ENCODE data around the gene SMC6. TPM values are rescaled to one million over a fixed set of nuclear protein-coding genes. Genes with fewer than 3 reads are reported as not detected.

Gene SMC6
- total RNA-seq, 1 donor from 2014 or later: 23.6 TPM

- no peak for ATAC-seq
- intact Hi-C loops (cut with DNase I): no loop called here
- DNase-seq (ENCODE audit: low spot score): no peak
Observed at GRCh38 chr2:17729880-17730279, 23.7 kb downstream of the SMC6 start.

- ATAC-seq (no peak), DNase-seq (ENCODE audit: low spot score) (no peak)
- intact Hi-C loops (cut with DNase I): no loop called here
Observed at GRCh38 chr2:17728210-17728609, 25.4 kb downstream of the SMC6 start.

- DNase-seq (ENCODE audit: low spot score) (no peak), ATAC-seq (no peak)
- intact Hi-C loops (cut with DNase I): no loop called here
Observed at GRCh38 chr2:17719562-17720371, 33.8 kb downstream of the SMC6 start.

- ATAC-seq: no peak
- intact Hi-C loops (cut with DNase I): no loop called here
- no peak for DNase-seq (ENCODE audit: low spot score)
Observed at GRCh38 chr2:17718689-17719088, 34.9 kb downstream of the SMC6 start.

GRCh38 chr2:17717666-17718065 is 35.9 kb downstream of the SMC6 start:
- no peak for DNase-seq (ENCODE audit: low spot score)
- intact Hi-C loops (cut with DNase I): no loop called here
- no peak for ATAC-seq

- no peak for ATAC-seq
- no peak for DNase-seq (ENCODE audit: low spot score)
- intact Hi-C loops (cut with DNase I): no loop called here
Observed at GRCh38 chr2:17713291-17713690, 40.3 kb downstream of the SMC6 start.

GRCh38 chr2:17710547-17711248 is 42.9 kb downstream of the SMC6 start:
- ATAC-seq: no peak
- DNase-seq (ENCODE audit: low spot score): no peak
- intact Hi-C loops (cut with DNase I): no loop called here

GRCh38 chr2:17709897-17710296 is 43.7 kb downstream of the SMC6 start:
- ATAC-seq (no peak), DNase-seq (ENCODE audit: low spot score) (no peak)
- intact Hi-C loops (cut with DNase I): no loop called here

GRCh38 chr2:17708501-17708900 is 45.1 kb downstream of the SMC6 start:
- DNase-seq (ENCODE audit: low spot score) (no peak), ATAC-seq (no peak)
- intact Hi-C loops (cut with DNase I): no loop called here

GRCh38 chr2:17706845-17707244 is 46.8 kb downstream of the SMC6 start:
- DNase-seq (ENCODE audit: low spot score) (no peak), ATAC-seq (no peak)
- intact Hi-C loops (cut with DNase I): no loop called here

- intact Hi-C loops (cut with DNase I): no loop called here
- no peak for ATAC-seq
- no peak for DNase-seq (ENCODE audit: low spot score)
Observed at GRCh38 chr2:17690776-17691175, 62.8 kb downstream of the SMC6 start.

- intact Hi-C loops (cut with DNase I): no loop called here
- DNase-seq (ENCODE audit: low spot score): no peak
- no peak for ATAC-seq
Observed at GRCh38 chr2:17689010-17689409, 64.6 kb downstream of the SMC6 start.

- no peak for ATAC-seq
- intact Hi-C loops (cut with DNase I): no loop called here
- DNase-seq (ENCODE audit: low spot score): no peak
Observed at GRCh38 chr2:17688600-17688999, 65.0 kb downstream of the SMC6 start.

- ATAC-seq: no peak
- intact Hi-C loops (cut with DNase I): no loop called here
- no peak for DNase-seq (ENCODE audit: low spot score)
Observed at GRCh38 chr2:17683981-17684380, 69.6 kb downstream of the SMC6 start.

GRCh38 chr2:17682098-17682857 is 71.3 kb downstream of the SMC6 start:
- no peak for ATAC-seq
- intact Hi-C loops (cut with DNase I): no loop called here
- DNase-seq (ENCODE audit: low spot score): no peak

- intact Hi-C loops (cut with DNase I): no loop called here
- ATAC-seq: no peak
- no peak for DNase-seq (ENCODE audit: low spot score)
Observed at GRCh38 chr2:17680119-17680518, 73.5 kb downstream of the SMC6 start.

- ATAC-seq: no peak
- no peak for DNase-seq (ENCODE audit: low spot score)
- intact Hi-C loops (cut with DNase I): no loop called here
Observed at GRCh38 chr2:17674817-17675216, 78.8 kb downstream of the SMC6 start.

- ATAC-seq: no peak
- intact Hi-C loops (cut with DNase I): no loop called here
- no peak for DNase-seq (ENCODE audit: low spot score)
Observed at GRCh38 chr2:17672583-17673317, 80.9 kb downstream of the SMC6 start.

- DNase-seq (ENCODE audit: low spot score) (no peak), ATAC-seq (no peak)
- intact Hi-C loops (cut with DNase I): no loop called here
Observed at GRCh38 chr2:17667898-17668297, 85.7 kb downstream of the SMC6 start.
